ENCODE measurements around the gene LGALS16.
A peak's percentile ranks its signal among the peaks of the same experiment; 100 is the strongest.
"Not testable (repeated sequence)": the region's sequence is repeated elsewhere in the genome, so short reads cannot be mapped to it uniquely, and the experiment has no call there.

The LGALS16 gene, protein sequence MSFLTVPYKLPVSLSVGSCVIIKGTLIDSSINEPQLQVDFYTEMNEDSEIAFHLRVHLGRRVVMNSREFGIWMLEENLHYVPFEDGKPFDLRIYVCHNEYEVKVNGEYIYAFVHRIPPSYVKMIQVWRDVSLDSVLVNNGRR

DNA sequence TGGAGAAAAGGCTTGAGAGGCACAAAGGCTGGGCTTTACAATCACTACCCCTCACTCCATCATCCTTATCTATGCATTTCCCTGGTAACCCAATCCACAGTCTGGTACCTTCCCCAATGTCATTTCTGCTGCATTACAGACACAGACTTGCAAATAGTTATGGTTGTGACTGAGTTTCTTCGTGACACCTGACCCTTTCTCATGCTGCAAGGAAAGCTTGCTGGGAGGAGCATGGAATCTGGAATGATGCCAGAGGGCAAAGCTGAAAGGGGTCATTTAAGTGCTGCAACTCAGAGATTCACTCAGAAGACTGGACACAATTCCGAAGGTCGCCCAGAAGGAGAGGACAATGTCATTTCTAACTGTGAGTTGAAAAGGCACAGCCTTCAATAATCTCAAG lies at the start of gene LGALS16:
Gene LGALS16, plus strand, starts transcription at position 301 of the 400 bp plus-strand sequence. Its CDS starts 49 bp downstream, at position 350.
- DNase-seq (ENCODE audit: low spot score), result no peak

DNA sequence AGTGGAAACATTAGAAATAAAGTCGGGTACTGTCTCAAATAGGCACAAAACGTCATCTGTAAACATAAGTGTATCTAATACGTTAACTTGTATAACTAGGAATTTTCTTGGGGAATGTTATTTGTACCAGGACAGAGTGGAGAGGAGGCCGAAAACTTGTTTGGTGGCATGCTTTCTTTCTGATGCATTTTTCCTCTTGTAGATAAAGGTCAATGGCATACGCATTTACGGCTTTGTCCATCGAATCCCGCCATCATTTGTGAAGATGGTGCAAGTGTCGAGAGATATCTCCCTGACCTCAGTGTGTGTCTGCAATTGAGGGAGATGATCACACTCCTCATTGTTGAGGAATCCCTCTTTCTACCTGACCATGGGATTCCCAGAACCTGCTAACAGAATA lies 48.7 kb upstream of the LGALS16 start:
- no peak for DNase-seq (ENCODE audit: low spot score)

DNA sequence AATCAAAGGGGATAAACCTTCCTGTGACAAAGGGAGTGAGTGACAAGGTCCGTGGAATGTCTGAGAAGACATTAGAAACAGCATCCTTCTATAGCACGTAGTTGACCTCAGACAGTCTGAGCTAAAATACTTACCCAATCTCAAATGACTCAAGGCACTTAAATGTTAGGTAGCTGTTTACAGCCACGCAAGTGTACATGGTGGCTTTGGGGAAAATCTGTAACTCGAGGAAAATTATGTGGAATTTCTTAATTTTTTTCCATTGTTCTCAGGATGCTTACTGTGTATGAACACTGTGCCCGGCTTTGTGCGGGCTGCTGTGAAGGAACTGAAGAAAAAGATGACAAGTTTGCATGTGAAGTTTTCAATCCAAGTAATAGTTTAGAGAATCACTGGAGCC lies 48.2 kb upstream of the LGALS16 start:
- no peak for DNase-seq (ENCODE audit: low spot score)

DNA sequence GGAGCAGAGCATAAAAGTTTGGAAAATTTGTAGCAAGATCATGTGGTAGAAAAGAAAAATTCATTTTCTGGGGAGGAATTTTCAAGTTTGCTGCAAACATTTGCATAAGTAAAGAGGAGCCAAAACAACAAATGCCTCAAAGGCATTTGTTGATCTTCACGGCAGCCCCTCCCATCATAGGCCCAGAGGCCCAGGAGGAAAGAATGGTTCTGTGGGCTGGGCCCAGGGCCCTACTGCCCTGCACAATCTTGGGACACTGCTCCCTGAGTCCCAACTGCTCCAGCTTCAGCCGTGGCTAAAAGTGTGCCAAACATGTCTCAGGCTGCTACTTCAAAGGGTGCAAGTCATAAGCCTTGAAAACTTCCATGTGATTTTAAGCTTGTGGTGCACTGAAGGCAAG lies 42.1 kb upstream of the LGALS16 start:
- no peak for DNase-seq (ENCODE audit: low spot score)

DNA sequence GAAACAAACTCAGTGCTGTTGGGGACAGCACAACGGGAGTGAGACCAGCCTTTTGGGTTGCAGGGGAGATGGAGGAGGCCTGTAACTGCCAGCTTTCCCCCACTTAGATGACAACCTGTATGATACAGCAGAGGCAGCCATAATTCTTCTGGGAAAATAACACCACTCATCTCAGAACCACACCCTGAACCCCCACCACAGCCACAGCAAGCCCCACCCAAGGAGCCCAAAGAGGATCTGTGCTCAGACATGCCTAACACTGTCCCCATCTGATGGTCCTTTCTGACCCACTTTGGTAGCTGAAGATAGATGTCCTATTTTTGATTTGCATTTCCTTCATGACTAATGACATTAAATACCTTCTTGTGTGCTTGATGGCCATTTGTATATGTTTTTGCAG lies 38.0 kb upstream of the LGALS16 start:
- DNase-seq (ENCODE audit: low spot score), result no peak

DNA sequence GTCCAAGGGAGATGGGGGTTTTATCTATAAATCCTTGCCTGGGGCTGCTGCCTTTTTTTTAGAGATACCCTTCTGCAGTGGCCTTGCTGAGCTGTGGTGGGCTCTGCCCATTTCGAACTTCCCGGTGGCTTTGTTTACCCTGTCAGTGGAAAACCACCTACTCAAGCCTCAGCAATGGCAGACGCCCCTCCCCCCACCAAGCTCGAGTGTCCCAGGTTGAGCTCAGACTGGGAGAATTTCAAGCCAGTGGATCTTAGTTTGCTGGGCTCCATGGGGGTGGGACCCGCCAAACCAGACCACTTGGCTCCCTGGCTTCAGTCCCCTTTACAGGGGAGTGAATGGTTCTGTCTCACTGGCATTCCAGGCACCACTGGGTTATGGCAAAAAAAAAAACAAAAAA lies 31.8 kb upstream of the LGALS16 start:
- no peak for DNase-seq (ENCODE audit: low spot score)

DNA sequence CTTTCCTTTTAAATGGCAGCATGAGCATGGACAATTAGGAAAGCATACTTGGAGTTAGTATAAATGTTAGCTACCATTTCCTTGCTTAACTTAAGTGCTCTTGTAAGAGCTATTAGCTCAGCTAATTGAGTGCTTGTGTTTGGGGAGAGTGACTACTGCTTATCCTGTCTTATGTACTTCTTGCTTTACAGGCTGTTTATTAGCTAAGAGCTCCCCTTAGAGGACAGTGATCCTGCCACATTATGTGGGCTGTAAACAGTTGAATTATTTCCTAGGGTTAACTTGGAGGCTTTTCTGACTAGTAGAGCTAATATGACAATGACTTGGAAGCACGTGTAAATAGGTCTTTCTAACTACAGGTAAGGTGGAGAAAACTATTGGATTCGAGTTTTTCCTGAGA lies 28.1 kb upstream of the LGALS16 start:
- DNase-seq (ENCODE audit: low spot score), result not testable (repeated sequence)

DNA sequence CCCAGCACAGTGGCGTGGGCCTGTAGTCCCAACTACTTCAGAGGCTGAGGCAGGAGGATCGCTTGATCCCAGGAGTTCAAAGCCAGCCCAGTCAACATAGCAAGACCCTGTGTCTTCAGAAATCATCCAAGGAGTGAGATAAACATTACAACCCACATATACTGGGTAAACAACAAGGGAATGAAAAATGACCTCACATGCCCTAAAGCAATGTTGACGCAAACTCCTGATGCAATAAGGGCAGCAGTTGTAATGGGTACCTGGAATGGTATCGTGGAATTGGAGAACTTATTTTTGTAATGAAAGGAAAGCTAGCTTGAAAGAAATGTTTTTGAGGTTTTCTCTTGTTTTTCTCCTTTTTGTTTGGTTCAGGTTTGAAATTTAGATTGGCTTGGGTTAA lies 24.5 kb upstream of the LGALS16 start:
- no peak for DNase-seq (ENCODE audit: low spot score)

DNA sequence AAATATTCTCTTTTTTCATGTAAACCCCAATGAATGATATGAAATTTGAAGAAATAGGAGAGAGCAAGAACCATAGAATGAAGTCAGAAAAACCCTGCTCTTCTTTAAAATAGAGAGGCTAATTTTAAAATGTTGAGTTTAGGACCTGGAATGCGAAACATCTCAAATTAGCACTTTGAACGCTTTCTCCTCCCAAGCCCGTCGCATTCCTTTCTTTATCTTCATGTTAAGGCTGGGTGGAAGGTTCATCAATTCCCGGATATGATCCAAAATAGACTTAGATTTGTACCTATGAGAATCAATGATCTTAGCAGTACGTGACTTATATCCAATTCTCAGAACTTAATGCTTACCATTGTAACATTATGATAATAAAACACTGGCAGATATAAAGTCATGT lies 24.1 kb upstream of the LGALS16 start:
- no peak for DNase-seq (ENCODE audit: low spot score)

DNA sequence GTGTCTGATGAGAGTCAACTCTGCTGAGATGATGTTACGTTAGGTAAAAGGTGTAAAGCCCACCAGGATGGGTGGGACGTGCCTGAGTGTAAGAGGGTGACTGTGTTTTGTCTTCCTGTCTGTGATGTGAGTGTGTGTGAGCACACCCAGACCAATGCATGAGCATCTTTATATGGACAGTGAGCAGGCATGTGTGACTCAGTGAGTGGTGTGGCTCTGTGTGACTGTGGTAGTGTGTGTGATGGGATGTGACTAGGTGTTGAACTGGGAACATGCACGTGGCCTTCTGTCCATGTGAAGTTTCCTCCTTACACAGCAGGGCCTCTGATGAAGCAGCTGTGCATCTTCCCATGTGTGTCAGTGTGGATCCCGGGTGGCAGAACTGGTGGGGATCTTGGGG lies 17.8 kb upstream of the LGALS16 start:
- no peak for DNase-seq (ENCODE audit: low spot score)

DNA sequence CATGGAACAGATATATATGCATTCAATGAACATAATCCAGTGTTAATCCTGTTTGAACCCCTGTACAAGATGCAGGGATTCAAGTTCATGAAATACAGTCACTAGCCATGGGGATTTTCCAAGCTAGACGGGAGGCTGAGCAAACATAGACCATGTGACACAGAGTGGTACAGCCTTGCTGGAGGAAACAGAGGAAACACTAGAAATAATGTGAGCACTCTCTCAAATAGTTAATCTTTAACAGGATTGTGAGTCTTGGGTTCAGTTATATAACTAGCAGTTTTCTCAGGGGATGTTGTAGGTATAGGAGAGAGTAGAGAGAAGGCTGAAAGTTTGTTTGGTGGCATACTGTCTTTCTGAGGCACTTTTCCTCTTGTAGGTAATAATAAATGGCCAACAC lies 13.9 kb upstream of the LGALS16 start:
- DNase-seq (ENCODE audit: low spot score), result no peak

DNA sequence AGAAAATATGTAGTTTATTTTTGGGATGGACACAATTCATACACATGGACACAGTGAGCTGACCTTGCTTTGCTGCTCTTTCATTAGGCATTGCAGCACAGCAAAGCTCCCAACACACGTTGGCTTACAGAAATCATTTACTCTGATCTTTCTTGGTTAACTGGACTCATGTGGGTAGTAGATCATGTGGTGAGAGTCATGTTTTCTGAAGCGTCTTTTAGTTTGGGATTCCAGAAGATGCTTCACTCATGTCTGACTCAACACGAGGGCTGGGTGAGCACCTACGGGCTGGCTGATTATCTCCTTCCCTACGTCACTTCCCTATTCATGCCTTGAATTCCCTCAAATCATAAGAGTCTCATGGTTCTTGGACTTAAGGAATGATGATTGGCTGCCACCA lies 12.1 kb upstream of the LGALS16 start:
- DNase-seq (ENCODE audit: low spot score), result no peak

DNA sequence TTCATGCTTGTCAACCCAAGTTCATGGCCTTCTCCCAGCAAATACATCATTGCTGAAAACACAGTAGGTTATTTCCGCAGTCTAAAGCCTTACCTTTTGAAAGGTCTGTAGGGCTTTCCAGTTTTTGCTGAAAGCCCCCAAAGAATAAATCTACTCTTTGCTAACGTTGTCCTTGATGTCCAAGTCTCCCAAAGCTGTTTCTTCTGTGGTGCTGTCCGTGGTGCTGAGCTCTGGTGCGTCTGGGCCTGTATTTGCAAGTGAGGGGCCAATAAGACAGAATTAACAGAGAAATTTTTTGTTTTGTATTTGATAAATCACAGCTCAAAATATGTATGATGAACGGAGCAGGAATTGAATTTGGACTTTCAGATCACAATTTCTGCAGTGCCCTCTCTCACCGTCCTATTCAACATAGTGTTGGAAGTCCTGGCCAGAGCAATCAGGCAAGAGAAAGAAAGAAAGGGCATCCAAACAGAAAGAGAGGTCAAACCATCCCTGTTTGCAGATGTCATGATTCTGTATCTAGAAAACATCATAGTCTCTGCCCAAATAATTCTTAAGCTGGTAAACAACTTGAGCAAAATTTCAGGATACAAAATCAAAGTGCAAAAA lies 9.8 kb upstream of the LGALS16 start:
- DNase-seq (ENCODE audit: low spot score), result peak; percentile 2

DNA sequence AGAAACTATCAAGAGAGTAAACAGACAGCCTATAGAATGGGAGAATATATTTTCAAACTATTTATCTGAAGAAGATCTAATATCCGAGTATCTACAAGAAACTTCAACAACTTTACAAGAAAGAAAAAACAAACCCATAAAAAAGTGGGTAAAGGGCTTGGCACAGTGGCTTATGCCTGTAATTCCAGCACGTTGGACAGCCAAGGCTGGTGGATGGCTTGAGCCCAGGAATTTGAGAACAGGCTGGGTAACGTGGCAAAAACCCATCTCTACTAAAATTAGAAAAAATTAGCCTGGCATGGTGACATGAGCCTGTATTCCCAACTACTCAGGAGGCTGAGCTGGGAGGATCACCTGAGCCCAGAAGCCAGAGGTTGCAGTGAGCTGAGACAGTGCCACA lies 7.8 kb upstream of the LGALS16 start:
- DNase-seq (ENCODE audit: low spot score), result no peak

DNA sequence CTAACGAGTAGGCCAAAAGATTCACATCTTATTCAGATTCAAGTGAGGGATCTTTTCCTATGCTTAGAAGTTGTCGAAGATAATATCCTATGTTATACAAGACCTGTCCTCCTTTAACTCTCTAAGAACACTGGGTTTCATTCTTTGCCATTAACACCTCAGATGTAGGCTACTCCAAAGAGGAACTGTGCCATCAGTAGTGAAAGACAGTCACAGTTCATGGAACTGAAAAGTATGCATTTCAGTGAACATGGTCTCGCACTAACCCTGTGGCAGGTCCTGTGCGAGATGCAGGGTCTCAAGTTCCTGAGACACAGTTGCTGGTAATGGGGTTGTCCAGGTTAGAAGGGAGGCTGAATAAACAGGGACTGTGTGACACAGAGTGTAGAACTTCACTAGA lies 4.1 kb downstream of the LGALS16 start:
- no peak for DNase-seq (ENCODE audit: low spot score)

DNA sequence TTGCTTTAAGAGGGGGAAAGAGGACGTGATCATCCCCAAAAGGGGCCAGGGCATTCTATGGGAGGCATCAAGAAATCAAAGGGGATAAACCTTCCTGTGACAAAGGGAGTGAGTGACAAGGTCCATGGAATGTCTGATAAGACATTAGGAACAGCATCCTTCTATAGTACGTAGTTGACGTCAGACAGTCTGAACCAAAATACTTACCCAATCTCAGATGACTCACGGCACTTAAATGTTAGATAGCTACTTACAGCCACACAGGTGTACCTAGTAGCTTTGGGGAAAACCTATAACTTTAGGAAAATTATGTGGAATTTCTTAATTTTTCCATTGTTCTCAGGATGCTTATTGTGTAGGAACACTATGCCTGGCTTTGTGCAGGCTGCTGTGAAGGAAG lies 4.9 kb downstream of the LGALS16 start:
- no peak for DNase-seq (ENCODE audit: low spot score)

DNA sequence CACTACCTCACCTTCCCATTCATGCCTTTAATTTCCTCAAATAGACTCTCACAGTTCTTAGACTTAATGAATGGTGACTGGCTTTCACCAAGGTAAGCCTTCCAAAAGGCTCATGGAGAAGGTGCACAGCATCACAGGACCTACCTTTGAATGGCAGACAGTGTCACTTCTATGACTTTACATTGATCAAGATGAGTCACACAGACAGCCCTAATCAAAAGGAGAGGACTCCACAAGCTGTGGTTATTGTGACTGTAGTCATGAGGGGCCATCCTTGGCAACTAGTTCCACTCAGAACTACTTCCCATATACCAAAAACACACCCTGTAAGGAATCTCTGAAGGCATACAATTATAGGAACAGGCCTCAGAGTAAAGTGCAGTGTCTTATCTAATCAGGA lies 5.9 kb downstream of the LGALS16 start:
- no peak for DNase-seq (ENCODE audit: low spot score)

DNA sequence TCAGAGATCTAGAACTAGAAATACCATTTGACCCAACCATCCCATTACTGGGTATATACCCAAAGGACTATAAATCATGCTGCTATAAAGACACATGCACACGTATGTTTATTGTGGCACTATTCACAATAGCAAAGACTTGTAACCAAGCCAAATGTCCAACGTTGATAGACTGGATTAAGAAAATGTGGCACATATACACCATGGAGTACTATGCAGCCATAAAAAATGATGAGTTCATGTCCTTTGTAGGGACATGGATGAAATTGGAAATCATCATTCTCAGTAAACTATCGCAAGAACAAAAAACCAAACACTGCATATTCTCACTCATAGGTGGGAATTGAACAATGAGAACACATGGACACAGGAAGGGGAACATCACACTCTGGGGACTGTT lies 14.1 kb downstream of the LGALS16 start:
- DNase-seq (ENCODE audit: low spot score), result not testable (repeated sequence)

DNA sequence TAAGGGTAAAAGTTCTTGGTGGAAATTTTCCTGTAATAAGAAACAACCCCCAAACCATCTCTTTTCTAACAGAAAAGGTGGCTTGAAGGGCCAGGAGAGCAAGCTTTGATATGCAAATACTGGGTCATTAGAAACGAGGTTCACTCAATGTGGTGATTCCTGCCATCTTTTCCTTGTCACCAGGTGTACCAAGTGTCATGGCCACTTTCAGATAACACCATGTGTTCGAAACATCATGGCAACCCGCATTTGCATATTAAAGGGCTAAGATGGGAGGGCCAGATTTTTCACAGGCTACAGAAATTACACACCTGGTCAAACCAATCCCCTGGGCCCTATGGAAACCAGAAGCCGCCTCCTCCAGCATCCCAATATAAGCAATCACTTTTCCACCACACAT lies 15.3 kb downstream of the LGALS16 start:
- DNase-seq (ENCODE audit: low spot score), result no peak

DNA sequence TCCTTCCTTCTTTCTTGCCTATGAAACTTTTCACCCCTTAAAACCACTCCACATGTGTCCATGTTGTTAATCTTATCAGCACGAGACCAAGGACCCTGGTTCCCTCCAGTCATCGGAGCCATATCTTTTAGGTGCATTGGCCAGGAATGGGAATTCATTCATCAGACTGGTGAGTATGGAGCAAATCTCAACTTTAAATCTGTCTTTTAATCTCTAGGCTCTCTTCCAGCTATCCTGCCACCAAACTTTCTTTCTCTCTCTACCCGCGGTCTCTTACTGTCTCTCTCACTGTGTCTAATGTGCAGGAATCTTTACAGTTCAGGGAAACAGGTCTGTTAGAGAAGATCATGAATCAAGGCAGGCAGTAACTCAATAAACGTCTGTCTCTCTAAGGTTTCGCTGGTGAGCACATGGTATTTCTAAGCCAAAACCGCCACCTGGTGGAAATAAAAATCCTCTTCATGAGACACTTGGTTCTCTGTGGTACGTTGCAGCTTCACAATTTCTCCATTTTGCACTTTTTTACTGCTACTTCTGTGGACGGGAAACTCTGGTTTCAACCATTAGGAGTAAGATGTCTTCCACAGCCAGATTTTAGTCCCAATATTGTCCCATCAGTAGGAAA lies 16.1 kb downstream of the LGALS16 start:
- DNase-seq (ENCODE audit: low spot score), result peak; percentile 31

DNA sequence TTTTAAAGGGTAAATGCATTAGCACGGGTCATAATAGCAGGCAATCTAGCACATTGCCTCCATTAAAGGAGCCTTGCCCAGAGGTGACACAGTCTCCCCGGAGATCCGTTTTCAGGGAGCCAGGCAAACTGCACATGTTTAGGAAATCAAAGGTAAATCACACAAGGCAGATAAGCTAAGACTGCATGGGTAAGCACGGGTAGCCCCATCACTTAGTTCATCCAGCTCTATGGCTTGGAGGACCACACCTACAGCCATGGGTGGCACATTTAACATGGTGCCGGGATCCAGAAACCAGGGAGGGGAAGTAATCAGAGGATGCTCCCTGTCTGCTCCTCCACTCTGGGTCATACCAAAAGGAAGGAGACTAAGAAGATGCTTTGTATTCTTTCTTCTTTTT lies 16.8 kb downstream of the LGALS16 start:
- no peak for DNase-seq (ENCODE audit: low spot score)

DNA sequence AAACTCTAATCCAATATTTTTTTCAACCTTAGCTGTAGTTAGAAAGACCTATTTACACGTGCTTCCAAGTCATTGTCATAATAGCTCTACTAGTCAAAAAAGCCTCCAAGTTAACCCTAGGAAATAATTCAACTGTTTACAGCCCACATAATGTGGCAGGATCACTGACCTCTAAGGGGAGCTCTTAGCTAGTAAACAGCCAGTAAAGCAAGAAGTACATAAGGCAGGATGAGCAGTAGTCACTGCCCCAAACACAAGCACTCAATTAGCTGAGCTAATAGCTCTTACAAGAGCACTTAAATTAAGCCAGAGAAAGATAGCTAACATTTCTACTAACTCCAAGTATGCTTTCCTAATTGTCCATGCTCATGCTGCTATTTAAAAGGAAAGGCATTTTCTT lies 18.1 kb downstream of the LGALS16 start:
- not testable (repeated sequence) for DNase-seq (ENCODE audit: low spot score)

DNA sequence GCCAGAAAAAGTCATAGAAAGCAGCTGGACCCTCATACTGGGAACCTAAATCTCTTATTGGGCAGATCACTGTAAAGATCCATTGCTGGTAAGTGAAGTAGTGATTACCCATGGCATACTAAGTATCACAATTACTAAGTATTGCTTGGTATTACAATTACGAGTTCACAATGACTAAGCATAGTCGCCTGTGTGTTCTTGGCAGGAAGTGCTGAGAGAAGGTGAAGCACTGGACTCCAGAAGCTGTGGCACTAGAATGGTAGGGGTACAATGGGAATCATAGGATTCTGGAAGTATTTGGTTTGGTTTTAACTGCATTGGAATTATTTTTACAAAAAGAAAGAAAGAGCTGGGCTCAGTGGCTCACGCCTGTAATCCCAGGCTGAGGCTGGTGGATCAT lies 20.3 kb downstream of the LGALS16 start:
- DNase-seq (ENCODE audit: low spot score), result no peak

Data from COLO829 (cell line).